PC-3 (cell line): Measurements from ENCODE around the gene KRTAP10-9. TPM values are rescaled to one million over a fixed set of nuclear protein-coding genes. Genes with fewer than 3 reads are reported as not detected.

Experiments used
- ATAC-seq: fragments of 200-7000 bp; cut with Tn5 transposase; 2 replicates; pipeline ENCODE4 v1.9.1; 2020; ENCODE audit warnings: mild to moderate bottlenecking, moderate library complexity
- BruUV-seq: library from RNA; stranded (reverse); fragments of 400-500 nt; replicated peaks from 2 replicates; lab custom pipeline; 2021; lab: Mats Ljungman, UMichigan
- CTCF ChIA-PET: fragments of 300-600 bp; sonication (Branson Sonifier 250); formaldehyde crosslinking; loops from one replicate; lab custom pipeline; 2022; ENCODE audit warnings: antibody characterized with exemption; lab: Charles Lee
- POLR2A ChIA-PET: fragments of 300-600 bp; sonication (Branson Sonifier 250); formaldehyde crosslinking; loops from one replicate; lab custom pipeline; 2022; ENCODE audit warnings: antibody characterized with exemption; ENCODE audit not compliant: unreplicated experiment; lab: Charles Lee
- DNase-seq: peaks from one replicate; pipeline ENCODE4 v3.0.0-alpha.2; 2015
- H2AFZ ChIP-seq: fragments of 300-600 bp; sonication (generic); 2 replicates; pipeline ENCODE4 v1.6.0; 2016; ENCODE audit warnings: antibody characterized with exemption, low read length
- H3F3A ChIP-seq: fragments of 300-600 bp; sonication (generic); one replicate; pipeline ENCODE4 v1.6.0; 2017; ENCODE audit warnings: antibody characterized with exemption, low read length, control low read depth, mild to moderate bottlenecking; ENCODE audit not compliant: unreplicated experiment
- H3K27ac ChIP-seq: fragments of 300-600 bp; sonication (generic); 2 replicates; pipeline ENCODE4 v1.5.1; 2016; ENCODE audit warnings: mild to moderate bottlenecking, low read length
- H3K27me3 ChIP-seq: fragments of 300-600 bp; sonication (generic); 2 replicates; pipeline ENCODE4 v1.6.1; 2016; ENCODE audit warnings: low read length, mixed read lengths
- H3K36me3 ChIP-seq: fragments of 300-600 bp; sonication (generic); 2 replicates; pipeline ENCODE4 v1.6.1; 2016; ENCODE audit warnings: low read depth, mixed run types, low read length, mixed read lengths
- H3K4me1 ChIP-seq: fragments of 300-600 bp; sonication (generic); 2 replicates; pipeline ENCODE4 v1.5.1; 2016; ENCODE audit warnings: low read length; ENCODE audit not compliant: insufficient read depth
- H3K4me2 ChIP-seq: fragments of 300-600 bp; sonication (generic); 2 replicates; pipeline ENCODE4 v1.6.0; 2016; ENCODE audit warnings: low read length
- H3K4me3 ChIP-seq: fragments of 300-600 bp; sonication (generic); 2 replicates; pipeline ENCODE4 v1.5.1; 2016; ENCODE audit warnings: mild to moderate bottlenecking, low read length, mixed read lengths
- H3K79me2 ChIP-seq: fragments of 300-600 bp; sonication (generic); 2 replicates; pipeline ENCODE4 v1.6.1; 2017; ENCODE audit warnings: low read length, mixed read lengths
- H3K9ac ChIP-seq: fragments of 300-600 bp; sonication (generic); 2 replicates; pipeline ENCODE4 v1.6.0; 2016; ENCODE audit warnings: mild to moderate bottlenecking, low read length
- H3K9me2 ChIP-seq: fragments of 300-600 bp; sonication (generic); replicated peaks from 2 replicates; pipeline ENCODE4 v1.6.1; 2016; ENCODE audit warnings: mixed run types, low read length, mixed read lengths
- H3K9me3 ChIP-seq: fragments of 300-600 bp; sonication (generic); 2 replicates; pipeline ENCODE4 v1.6.1; 2016; ENCODE audit warnings: low read length, mixed read lengths
- H4K20me1 ChIP-seq: fragments of 300-600 bp; sonication (generic); 2 replicates; pipeline ENCODE4 v1.6.1; 2016; ENCODE audit warnings: low read length, mixed read lengths
- EZH2 ChIP-seq: fragments of 300-600 bp; sonication (generic); IDR thresholded peaks from one replicate; pipeline ENCODE4 v1.6.1; 2017; ENCODE audit warnings: antibody characterized with exemption, mild to moderate bottlenecking, low read length; ENCODE audit not compliant: unreplicated experiment
- EZH2phosphoT487 ChIP-seq: fragments of 300-600 bp; sonication (generic); IDR thresholded peaks from 2 replicates; pipeline ENCODE4 v1.6.1; 2018; ENCODE audit warnings: mild to moderate bottlenecking, antibody characterized with exemption, low read length, borderline replicate concordance
- intact Hi-C: fragments of 100-400 bp; cut with micrococcal nuclease; formaldehyde crosslinking; loops from 2 replicates; pipeline ENCODE4 v1.9.0; 2023
- total RNA-seq: library from RNA; depleted of rRNA; stranded (reverse); fragments of >200 nt; gene quantifications from 2 replicates; pipeline ENCODE4 v1.2.3, GENCODE V29; 2014
- TF ChIP-seq, protein P1 (sequence below): fragments of 300-600 bp; sonication (generic); conservative IDR thresholded peaks from 2 replicates; pipeline ENCODE4 v1.5.1; 2017; ENCODE audit warnings: antibody characterized with exemption, low read depth, mild to moderate bottlenecking, low read length

Gene KRTAP10-9
- total RNA-seq, 1 experiment from 2014 or later, result not detected

DNA sequence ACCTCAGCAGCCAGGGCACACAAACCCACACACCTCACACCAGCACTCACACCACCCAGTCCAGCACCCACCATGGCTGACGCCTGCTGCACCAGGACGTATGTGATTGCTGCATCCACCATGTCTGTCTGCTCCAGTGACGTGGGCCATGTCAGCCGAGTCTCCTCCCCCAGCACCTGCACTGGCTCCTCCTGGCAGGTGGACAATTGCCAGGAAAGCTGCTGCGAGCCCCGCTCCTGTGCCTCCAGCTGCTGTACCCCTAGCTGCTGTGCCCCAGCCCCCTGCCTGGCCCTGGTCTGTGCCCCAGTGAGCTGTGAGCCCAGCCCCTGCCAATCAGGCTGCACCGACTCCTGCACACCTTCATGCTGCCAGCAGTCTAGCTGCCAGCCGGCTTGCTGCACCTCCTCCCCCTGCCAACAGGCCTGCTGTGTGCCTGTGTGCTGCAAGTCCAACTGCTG is 14.8 kb upstream of the KRTAP10-9 start, which contains the start of gene KRTAP10-8:
Gene KRTAP10-8 (plus strand): TSS at position 51 of the 458 bp plus-strand sequence. CDS start 22 bp downstream, at position 73.
- ATAC-seq (no peak), DNase-seq (no peak)
- Histone ChIP-seq H3K4me1 (no peaks in the 10 kb centered on the region), H3K9ac (no peak within 1 kb of the TSS), H3K27ac (no peak within 1 kb of the TSS), H4K20me1 (no peaks in the 10 kb centered on the region), H3K4me2 (no peak within 1 kb of the TSS), H3K9me2 (no peaks in the 10 kb centered on the region), H3K9me3 (0 out of 2 replicates have a peak, but pooled peaks cover 3% of the 10 kb centered on the region), H3K79me2 (no peaks in the 10 kb centered on the region), H2AFZ (no peak within 1 kb of the TSS), H3K36me3 (no peaks in the 10 kb centered on the region), H3K27me3 (no peaks in the 10 kb centered on the region), H3K4me3 (no peak within 1 kb of the TSS), H3F3A (no peaks in the 10 kb centered on the region)
- TF ChIP-seq EZH2phosphoT487, result no peak
- TF ChIP-seq, protein P1, sequence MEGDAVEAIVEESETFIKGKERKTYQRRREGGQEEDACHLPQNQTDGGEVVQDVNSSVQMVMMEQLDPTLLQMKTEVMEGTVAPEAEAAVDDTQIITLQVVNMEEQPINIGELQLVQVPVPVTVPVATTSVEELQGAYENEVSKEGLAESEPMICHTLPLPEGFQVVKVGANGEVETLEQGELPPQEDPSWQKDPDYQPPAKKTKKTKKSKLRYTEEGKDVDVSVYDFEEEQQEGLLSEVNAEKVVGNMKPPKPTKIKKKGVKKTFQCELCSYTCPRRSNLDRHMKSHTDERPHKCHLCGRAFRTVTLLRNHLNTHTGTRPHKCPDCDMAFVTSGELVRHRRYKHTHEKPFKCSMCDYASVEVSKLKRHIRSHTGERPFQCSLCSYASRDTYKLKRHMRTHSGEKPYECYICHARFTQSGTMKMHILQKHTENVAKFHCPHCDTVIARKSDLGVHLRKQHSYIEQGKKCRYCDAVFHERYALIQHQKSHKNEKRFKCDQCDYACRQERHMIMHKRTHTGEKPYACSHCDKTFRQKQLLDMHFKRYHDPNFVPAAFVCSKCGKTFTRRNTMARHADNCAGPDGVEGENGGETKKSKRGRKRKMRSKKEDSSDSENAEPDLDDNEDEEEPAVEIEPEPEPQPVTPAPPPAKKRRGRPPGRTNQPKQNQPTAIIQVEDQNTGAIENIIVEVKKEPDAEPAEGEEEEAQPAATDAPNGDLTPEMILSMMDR, result no peak
- no peak for TF ChIP-seq EZH2
- intact Hi-C loops, result no loop called here
- POLR2A ChIA-PET, result no interaction called here
- BruUV-seq, result no TSS peak
- CTCF ChIA-PET, result no interaction called here

DNA sequence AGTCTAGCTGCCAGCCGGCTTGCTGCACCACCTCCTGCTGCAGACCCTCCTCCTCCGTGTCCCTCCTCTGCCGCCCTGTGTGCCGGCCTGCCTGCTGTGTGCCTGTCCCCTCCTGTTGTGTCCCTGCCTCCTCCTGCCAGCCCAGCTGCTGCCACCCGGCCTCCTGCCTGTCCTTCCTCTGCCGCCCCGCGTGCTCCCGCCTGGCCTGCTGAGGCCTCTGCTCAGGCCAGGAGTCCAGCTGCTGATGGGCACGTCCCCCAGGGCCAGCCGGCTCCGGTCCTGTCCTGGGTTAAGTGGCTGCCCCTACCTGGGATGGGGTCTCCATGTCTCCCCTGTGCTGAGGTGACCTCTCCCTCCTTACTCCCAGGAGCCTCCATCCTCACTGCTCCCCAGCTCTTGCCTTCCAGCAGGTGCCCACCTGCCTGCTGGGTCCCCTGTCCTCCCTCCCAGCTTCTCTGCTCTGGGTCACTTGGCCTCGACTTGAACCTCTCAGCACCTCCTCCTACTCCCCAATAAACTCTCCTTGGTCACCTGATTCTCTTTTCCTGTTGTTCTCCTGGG is 14.1 kb upstream of the KRTAP10-9 start:
- H3K4me3 ChIP-seq, result no peak overlapping the region
- TF ChIP-seq EZH2phosphoT487 (no peak), EZH2 (no peak)
- TF ChIP-seq, protein P1, result no peak
- ATAC-seq, result no peak
- no peaks in the 10 kb centered on the region for H3K9me2 ChIP-seq
- POLR2A ChIA-PET, result no interaction called here
- CTCF ChIA-PET, result no interaction called here
- no TSS peak for BruUV-seq
- H3K4me1 ChIP-seq, result no peaks in the 10 kb centered on the region
- H3K27me3 ChIP-seq, result no peaks in the 10 kb centered on the region
- no peaks in the 10 kb centered on the region for H3K79me2 ChIP-seq
- H3K9ac ChIP-seq, result no peak overlapping the region
- H3K9me3 ChIP-seq, result 0 out of 2 replicates have a peak, but pooled peaks cover 3% of the 10 kb centered on the region
- H3F3A ChIP-seq, result no peaks in the 10 kb centered on the region
- H3K4me2 ChIP-seq, result no peak overlapping the region
- intact Hi-C loops, result no loop called here
- H3K36me3 ChIP-seq, result no peaks in the 10 kb centered on the region
- H2AFZ ChIP-seq, result no peak overlapping the region
- H4K20me1 ChIP-seq, result no peaks in the 10 kb centered on the region
- DNase-seq, result no peak
- H3K27ac ChIP-seq, result no peak overlapping the region

DNA sequence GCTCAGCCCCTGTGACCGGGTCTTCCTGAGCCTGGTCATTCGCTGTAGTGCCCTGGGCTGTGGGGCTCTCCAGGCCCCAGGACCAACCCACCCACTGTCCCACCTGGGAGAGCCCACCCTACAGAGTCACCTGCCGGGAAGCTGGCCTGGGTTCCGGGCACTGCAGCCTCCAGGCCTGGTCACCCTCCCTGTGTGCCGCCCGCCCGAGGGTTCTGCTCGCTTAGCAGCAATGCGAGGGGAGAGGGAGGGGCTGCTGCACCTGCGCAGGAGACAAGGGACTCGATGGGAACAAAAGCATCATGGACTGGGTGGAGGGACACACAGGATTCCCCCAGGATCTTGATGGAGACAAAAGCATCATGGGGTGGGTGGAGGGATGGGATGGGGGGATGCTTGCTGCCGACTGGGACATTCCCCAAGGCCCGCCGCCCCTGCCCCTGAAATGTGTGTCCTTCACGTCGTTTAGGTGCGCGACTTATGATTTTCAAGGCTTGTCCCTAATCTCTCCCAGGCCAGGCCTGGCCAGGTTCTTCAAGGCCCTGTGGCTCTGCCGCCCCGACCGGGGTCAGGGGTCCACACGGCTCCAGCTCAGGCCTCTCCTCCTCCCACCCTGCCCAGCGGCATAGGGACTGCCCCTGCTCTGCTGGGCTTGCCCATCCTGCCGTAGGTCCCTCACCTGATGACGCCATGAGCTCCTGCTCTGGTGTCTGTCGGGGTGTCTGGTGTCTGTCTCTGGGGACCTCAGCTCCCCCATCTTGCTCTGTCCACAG is 13.3 kb upstream of the KRTAP10-9 start:
- Histone ChIP-seq H3F3A (no peaks in the 10 kb centered on the region), H4K20me1 (no peaks in the 10 kb centered on the region), H3K4me1 (no peaks in the 10 kb centered on the region), H3K4me3 (no peak overlapping the region), H3K27ac (no peak overlapping the region), H2AFZ (no peak overlapping the region), H3K9me3 (0 out of 2 replicates have a peak, but pooled peaks cover 3% of the 10 kb centered on the region), H3K79me2 (no peaks in the 10 kb centered on the region), H3K9me2 (no peaks in the 10 kb centered on the region), H3K4me2 (no peak overlapping the region), H3K36me3 (no peaks in the 10 kb centered on the region), H3K9ac (no peak overlapping the region), H3K27me3 (no peaks in the 10 kb centered on the region)
- ATAC-seq (no peak), DNase-seq (no peak)
- TF ChIP-seq EZH2phosphoT487 (no peak), EZH2 (no peak)
- TF ChIP-seq, protein P1, result no peak
- no TSS peak for BruUV-seq
- intact Hi-C loops, result no loop called here
- ChIA-PET POLR2A (no interaction called here), CTCF (no interaction called here)
